PC-3 (cell line): ENCODE data around the gene CNTNAP2. TPM values are rescaled to one million over a fixed set of nuclear protein-coding genes. Genes with fewer than 3 reads are reported as not detected.
"Not testable (repeated sequence)": the region's sequence is repeated elsewhere in the genome, so short reads cannot be mapped to it uniquely, and the experiment has no call there.

Experiments used
- ATAC-seq: fragments of 200-7000 bp; cut with Tn5 transposase; 2 replicates; pipeline ENCODE4 v1.9.1; 2020; ENCODE audit warnings: mild to moderate bottlenecking, moderate library complexity
- BruUV-seq: library from RNA; stranded (reverse); fragments of 400-500 nt; replicated peaks from 2 replicates; lab custom pipeline; 2021; lab: Mats Ljungman, UMichigan
- CTCF ChIA-PET: fragments of 300-600 bp; sonication (Branson Sonifier 250); formaldehyde crosslinking; loops from one replicate; lab custom pipeline; 2022; ENCODE audit warnings: antibody characterized with exemption; lab: Charles Lee
- POLR2A ChIA-PET: fragments of 300-600 bp; sonication (Branson Sonifier 250); formaldehyde crosslinking; loops from one replicate; lab custom pipeline; 2022; ENCODE audit warnings: antibody characterized with exemption; ENCODE audit not compliant: unreplicated experiment; lab: Charles Lee
- DNase-seq: peaks from one replicate; pipeline ENCODE4 v3.0.0-alpha.2; 2015
- H2AFZ ChIP-seq: fragments of 300-600 bp; sonication (generic); 2 replicates; pipeline ENCODE4 v1.6.0; 2016; ENCODE audit warnings: antibody characterized with exemption, low read length
- H3F3A ChIP-seq: fragments of 300-600 bp; sonication (generic); one replicate; pipeline ENCODE4 v1.6.0; 2017; ENCODE audit warnings: antibody characterized with exemption, low read length, control low read depth, mild to moderate bottlenecking; ENCODE audit not compliant: unreplicated experiment
- H3K27ac ChIP-seq: fragments of 300-600 bp; sonication (generic); 2 replicates; pipeline ENCODE4 v1.5.1; 2016; ENCODE audit warnings: mild to moderate bottlenecking, low read length
- H3K27me3 ChIP-seq: fragments of 300-600 bp; sonication (generic); 2 replicates; pipeline ENCODE4 v1.6.1; 2016; ENCODE audit warnings: low read length, mixed read lengths
- H3K36me3 ChIP-seq: fragments of 300-600 bp; sonication (generic); 2 replicates; pipeline ENCODE4 v1.6.1; 2016; ENCODE audit warnings: low read depth, mixed run types, low read length, mixed read lengths
- H3K4me1 ChIP-seq: fragments of 300-600 bp; sonication (generic); 2 replicates; pipeline ENCODE4 v1.5.1; 2016; ENCODE audit warnings: low read length; ENCODE audit not compliant: insufficient read depth
- H3K4me2 ChIP-seq: fragments of 300-600 bp; sonication (generic); 2 replicates; pipeline ENCODE4 v1.6.0; 2016; ENCODE audit warnings: low read length
- H3K4me3 ChIP-seq: fragments of 300-600 bp; sonication (generic); 2 replicates; pipeline ENCODE4 v1.5.1; 2016; ENCODE audit warnings: mild to moderate bottlenecking, low read length, mixed read lengths
- H3K79me2 ChIP-seq: fragments of 300-600 bp; sonication (generic); 2 replicates; pipeline ENCODE4 v1.6.1; 2017; ENCODE audit warnings: low read length, mixed read lengths
- H3K9ac ChIP-seq: fragments of 300-600 bp; sonication (generic); 2 replicates; pipeline ENCODE4 v1.6.0; 2016; ENCODE audit warnings: mild to moderate bottlenecking, low read length
- H3K9me2 ChIP-seq: fragments of 300-600 bp; sonication (generic); replicated peaks from 2 replicates; pipeline ENCODE4 v1.6.1; 2016; ENCODE audit warnings: mixed run types, low read length, mixed read lengths
- H3K9me3 ChIP-seq: fragments of 300-600 bp; sonication (generic); 2 replicates; pipeline ENCODE4 v1.6.1; 2016; ENCODE audit warnings: low read length, mixed read lengths
- H4K20me1 ChIP-seq: fragments of 300-600 bp; sonication (generic); 2 replicates; pipeline ENCODE4 v1.6.1; 2016; ENCODE audit warnings: low read length, mixed read lengths
- EZH2 ChIP-seq: fragments of 300-600 bp; sonication (generic); IDR thresholded peaks from one replicate; pipeline ENCODE4 v1.6.1; 2017; ENCODE audit warnings: antibody characterized with exemption, mild to moderate bottlenecking, low read length; ENCODE audit not compliant: unreplicated experiment
- EZH2phosphoT487 ChIP-seq: fragments of 300-600 bp; sonication (generic); IDR thresholded peaks from 2 replicates; pipeline ENCODE4 v1.6.1; 2018; ENCODE audit warnings: mild to moderate bottlenecking, antibody characterized with exemption, low read length, borderline replicate concordance
- intact Hi-C: fragments of 100-400 bp; cut with micrococcal nuclease; formaldehyde crosslinking; loops from 2 replicates; pipeline ENCODE4 v1.9.0; 2023
- total RNA-seq: library from RNA; depleted of rRNA; stranded (reverse); fragments of >200 nt; gene quantifications from 2 replicates; pipeline ENCODE4 v1.2.3, GENCODE V29; 2014
- TF ChIP-seq, protein P1 (sequence below): fragments of 300-600 bp; sonication (generic); conservative IDR thresholded peaks from 2 replicates; pipeline ENCODE4 v1.5.1; 2017; ENCODE audit warnings: antibody characterized with exemption, low read depth, mild to moderate bottlenecking, low read length

Gene CNTNAP2
- total RNA-seq, 1 experiment from 2014 or later: 1.5 TPM

GRCh38 chr7:147798001-147798400 lies 1681.4 kb downstream of the CNTNAP2 start:
- Histone ChIP-seq H3K79me2 (no peaks in the 10 kb centered on the region), H3K27me3 (no peaks in the 10 kb centered on the region), H2AFZ (no peak overlapping the region), H3K9me2 (no peaks in the 10 kb centered on the region), H3K36me3 (no peaks in the 10 kb centered on the region), H3K9ac (no peak overlapping the region), H3K4me1 (no peaks in the 10 kb centered on the region), H3F3A (no peaks in the 10 kb centered on the region), H3K4me3 (no peak overlapping the region), H3K27ac (no peak overlapping the region), H4K20me1 (no peaks in the 10 kb centered on the region), H3K4me2 (no peak overlapping the region), H3K9me3 (no peaks in the 10 kb centered on the region)
- no peak for DNase-seq
- POLR2A ChIA-PET: no interaction called here
- CTCF ChIA-PET: no interaction called here
- intact Hi-C loops: no loop called here
- no peak for ATAC-seq
- BruUV-seq: no TSS peak
- TF ChIP-seq EZH2 (no peak), EZH2phosphoT487 (no peak)
- TF ChIP-seq, protein P1, sequence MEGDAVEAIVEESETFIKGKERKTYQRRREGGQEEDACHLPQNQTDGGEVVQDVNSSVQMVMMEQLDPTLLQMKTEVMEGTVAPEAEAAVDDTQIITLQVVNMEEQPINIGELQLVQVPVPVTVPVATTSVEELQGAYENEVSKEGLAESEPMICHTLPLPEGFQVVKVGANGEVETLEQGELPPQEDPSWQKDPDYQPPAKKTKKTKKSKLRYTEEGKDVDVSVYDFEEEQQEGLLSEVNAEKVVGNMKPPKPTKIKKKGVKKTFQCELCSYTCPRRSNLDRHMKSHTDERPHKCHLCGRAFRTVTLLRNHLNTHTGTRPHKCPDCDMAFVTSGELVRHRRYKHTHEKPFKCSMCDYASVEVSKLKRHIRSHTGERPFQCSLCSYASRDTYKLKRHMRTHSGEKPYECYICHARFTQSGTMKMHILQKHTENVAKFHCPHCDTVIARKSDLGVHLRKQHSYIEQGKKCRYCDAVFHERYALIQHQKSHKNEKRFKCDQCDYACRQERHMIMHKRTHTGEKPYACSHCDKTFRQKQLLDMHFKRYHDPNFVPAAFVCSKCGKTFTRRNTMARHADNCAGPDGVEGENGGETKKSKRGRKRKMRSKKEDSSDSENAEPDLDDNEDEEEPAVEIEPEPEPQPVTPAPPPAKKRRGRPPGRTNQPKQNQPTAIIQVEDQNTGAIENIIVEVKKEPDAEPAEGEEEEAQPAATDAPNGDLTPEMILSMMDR: no peak

DNA sequence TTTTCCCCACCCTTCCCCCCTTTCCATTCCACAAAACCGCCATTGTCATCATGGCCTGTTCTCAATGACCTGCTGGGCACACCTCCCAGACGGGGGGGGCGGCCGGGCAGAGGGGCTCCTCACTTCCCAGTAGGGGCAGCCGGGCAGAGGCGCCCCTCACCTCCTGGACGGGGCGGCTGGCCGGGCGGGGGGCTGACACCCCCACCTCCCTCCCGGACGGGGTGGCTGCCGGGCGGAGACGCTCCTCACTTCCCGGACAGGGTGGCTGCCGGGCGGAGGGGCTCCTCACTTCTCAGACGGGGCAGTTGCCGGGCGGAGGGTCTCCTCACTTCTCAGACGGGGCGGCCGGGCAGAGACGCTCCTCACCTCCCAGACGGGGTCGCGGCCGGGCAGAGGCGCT lies 1685.2 kb downstream of the CNTNAP2 start:
- H3K4me2 ChIP-seq, CTCF ChIA-PET, ATAC-seq, BruUV-seq, H3K9me2 ChIP-seq, H3K9me3 ChIP-seq, intact Hi-C loops, H3K4me1 ChIP-seq, POLR2A ChIA-PET, H3K27me3 ChIP-seq, H2AFZ ChIP-seq, H3K27ac ChIP-seq, H3K9ac ChIP-seq, DNase-seq, H3K79me2 ChIP-seq, H3K36me3 ChIP-seq, H4K20me1 ChIP-seq, H3K4me3 ChIP-seq, H3F3A ChIP-seq: not testable (repeated sequence)

- BruUV-seq: no TSS peak
- DNase-seq (no peak), ATAC-seq (no peak)
- Histone ChIP-seq H3K9ac (no peak overlapping the region), H2AFZ (no peak overlapping the region), H3K27ac (no peak overlapping the region), H4K20me1 (no peaks in the 10 kb centered on the region), H3K4me1 (no peaks in the 10 kb centered on the region), H3K27me3 (no peaks in the 10 kb centered on the region), H3F3A (no peaks in the 10 kb centered on the region), H3K4me3 (no peak overlapping the region), H3K9me2 (no peaks in the 10 kb centered on the region), H3K36me3 (no peaks in the 10 kb centered on the region), H3K9me3 (no peaks in the 10 kb centered on the region), H3K4me2 (no peak overlapping the region), H3K79me2 (no peaks in the 10 kb centered on the region)
- ChIA-PET CTCF (no interaction called here), POLR2A (no interaction called here)
- TF ChIP-seq EZH2phosphoT487: no peak
- TF ChIP-seq, protein P1: no peak
- TF ChIP-seq EZH2: no peak
- intact Hi-C loops: no loop called here
Measured at GRCh38 chr7:147803151-147803550, 1686.5 kb downstream of the CNTNAP2 start.
